HCT116 (cell line): Measurements from ENCODE around the gene ARFGAP3. TPM values are rescaled to one million over a fixed set of nuclear protein-coding genes. Genes with fewer than 3 reads are reported as not detected.
A peak's percentile ranks its signal among the peaks of the same experiment; 100 is the strongest.

ENCODE experiments used
- ATAC-seq: fragments of 200-7000 bp; cut with Tn5 transposase; 2 replicates; pipeline ENCODE4 v1.9.1; 2020; ENCODE audit warnings: mild to moderate bottlenecking, moderate library complexity
- BruUV-seq: library from RNA; stranded (reverse); fragments of 400-500 nt; replicated peaks from 2 replicates; lab custom pipeline; 2021; lab: Mats Ljungman, UMichigan
- CTCF ChIA-PET: fragments of 300-600 bp; sonication (Branson Sonifier 250); formaldehyde crosslinking; loops from one replicate; lab custom pipeline; 2021; ENCODE audit warnings: antibody characterized with exemption; lab: Charles Lee
- POLR2A ChIA-PET: fragments of 300-600, 350-600 bp; sonication (Branson Sonifier 250); formaldehyde crosslinking; loops from one replicate; lab custom pipeline; 2021; ENCODE audit warnings: antibody characterized with exemption; lab: Charles Lee
- RAD21 ChIA-PET, 2 experiments: fragments of 300-600 bp; sonication (Branson Sonifier 250); formaldehyde crosslinking; loops; one replicate each; lab custom pipeline; 2023; ENCODE audit warnings: low total read pairs in 2 of 2; ENCODE audit not compliant: uncharacterized antibody in 2 of 2, unreplicated experiment in 2 of 2, low non-redundant PET in 1 of 2; lab: Charles Lee
- DNase-seq: peaks from one replicate; pipeline ENCODE4 v3.0.0-alpha.2; 2010; ENCODE audit warnings: low read depth, low spot score
- H2AFZ ChIP-seq: fragments of 200-600 bp; shearing (Covaris generic), sonication (generic); 2 replicates; pipeline ENCODE4 v1.6.1; 2017; ENCODE audit warnings: low read depth, mixed run types, mixed read lengths, antibody characterized with exemption, low read length; ENCODE audit not compliant: poor library complexity, severe bottlenecking
- H3K27ac ChIP-seq: 2 replicates; pipeline ENCODE4 v1.5.1; 2012; ENCODE audit warnings: low read depth, low read length
- H3K27me3 ChIP-seq: fragments of 200-600 bp; sonication (generic); 2 replicates; pipeline ENCODE4 v1.6.1; 2016; ENCODE audit warnings: mixed run types, low read length, mixed read lengths; ENCODE audit not compliant: insufficient read depth
- H3K36me3 ChIP-seq, 2 experiments: fragments of 200-500 bp in 1 of 2; fragments of 200-600 bp in 1 of 2; sonication (Bioruptor generic) in 1 of 2; sonication (generic) in 1 of 2; 2 replicates each; pipeline versions ENCODE4 v1.5.1 to v1.6.1; 2014 to 2016; ENCODE audit warnings: low read length in 2 of 2, inconsistent platforms in 1 of 2, mixed read lengths in 1 of 2, mixed run types in 1 of 2; ENCODE audit not compliant: insufficient read depth in 2 of 2, control insufficient read depth in 1 of 2
- H3K4me1 ChIP-seq, 2 experiments: fragments of 200-600 bp in 1 of 2; sonication (generic) in 1 of 2; 2 replicates each; pipeline versions ENCODE4 v1.5.1 to v1.6.1; 2012 to 2017; ENCODE audit warnings: low read length in 2 of 2, inconsistent platforms in 1 of 2, mild to moderate bottlenecking in 1 of 2, mixed read lengths in 1 of 2, mixed run types in 1 of 2, moderate library complexity in 1 of 2; ENCODE audit not compliant: insufficient read depth in 2 of 2, control insufficient read depth in 1 of 2
- H3K4me2 ChIP-seq: fragments of 200-600 bp; sonication (generic); 2 replicates; pipeline ENCODE4 v1.6.1; 2017; ENCODE audit warnings: mixed run types, low read length, mixed read lengths
- H3K4me3 ChIP-seq, 2 experiments: fragments of 200-600 bp in 1 of 2; sonication (generic) in 1 of 2; replicated peaks in 1 of 2; 2 replicates each; pipeline ENCODE4 v1.5.1; 2011 to 2016; ENCODE audit warnings: low read length in 2 of 2, control low read depth in 1 of 2, low read depth in 1 of 2, mild to moderate bottlenecking in 1 of 2, mixed read lengths in 1 of 2, mixed run types in 1 of 2
- H3K79me2 ChIP-seq: fragments of 200-600 bp; sonication (generic); 2 replicates; pipeline ENCODE4 v1.6.1; 2017; ENCODE audit warnings: mild to moderate bottlenecking, mixed run types, low read length, moderate library complexity, mixed read lengths; ENCODE audit not compliant: insufficient read depth
- H3K9ac ChIP-seq: fragments of 200-600 bp; sonication (generic); 2 replicates; pipeline ENCODE4 v1.6.1; 2016; ENCODE audit warnings: low read length, mixed read lengths
- H3K9me2 ChIP-seq: fragments of 200-600 bp; sonication (generic), shearing (Covaris generic); 2 replicates; pipeline ENCODE4 v1.6.1; 2017; ENCODE audit warnings: mixed run types, mild to moderate bottlenecking, moderate library complexity; ENCODE audit not compliant: insufficient read depth
- H3K9me3 ChIP-seq, 2 experiments: fragments of 200-500 bp in 1 of 2; fragments of 200-600 bp in 1 of 2; sonication (Bioruptor generic) in 1 of 2; sonication (generic) in 1 of 2; 2 replicates each; pipeline ENCODE4 v1.6.1; 2014 to 2017; ENCODE audit warnings: low read length in 2 of 2, mixed read lengths in 2 of 2, inconsistent platforms in 1 of 2, low read depth in 1 of 2, mild to moderate bottlenecking in 1 of 2, mixed run types in 1 of 2, moderate library complexity in 1 of 2; ENCODE audit not compliant: control insufficient read depth in 1 of 2, insufficient read depth in 1 of 2
- H4K20me1 ChIP-seq: fragments of 200-600 bp; sonication (generic), shearing (Covaris generic); 2 replicates; pipeline ENCODE4 v1.6.1; 2017; ENCODE audit warnings: mixed run types, mild to moderate bottlenecking, moderate library complexity; ENCODE audit not compliant: insufficient read depth
- CEBPB ChIP-seq: IDR thresholded peaks from 2 replicates; pipeline ENCODE4 v1.6.1; 2012; ENCODE audit warnings: low read depth
- ELF1 ChIP-seq: IDR thresholded peaks from 2 replicates; pipeline ENCODE4 v1.6.1; 2012; ENCODE audit warnings: low read depth, borderline replicate concordance
- EZH2 ChIP-seq: fragments of 200-600 bp; sonication (generic); IDR thresholded peaks from 2 replicates; pipeline ENCODE4 v1.6.1; 2017; ENCODE audit warnings: antibody characterized with exemption, mixed run types
- EZH2phosphoT487 ChIP-seq: fragments of 200-600 bp; IDR thresholded peaks from 2 replicates; pipeline ENCODE4 v1.6.1; 2018; ENCODE audit warnings: antibody characterized with exemption, borderline replicate concordance
- FOSL1 ChIP-seq: IDR thresholded peaks from 2 replicates; pipeline ENCODE4 v1.6.1; 2012; ENCODE audit warnings: low read depth
- POLR2AphosphoS5 ChIP-seq: IDR thresholded peaks from 2 replicates; pipeline ENCODE4 v1.6.1; 2011; ENCODE audit warnings: mild to moderate bottlenecking, low read depth, low read length, moderate library complexity
- RAD21 ChIP-seq: IDR thresholded peaks from 2 replicates; pipeline ENCODE4 v1.6.1; 2012; ENCODE audit warnings: low read depth, mild to moderate bottlenecking
- SIN3A ChIP-seq: IDR thresholded peaks from 2 replicates; pipeline ENCODE4 v1.6.1; 2012; ENCODE audit warnings: low read depth
- SP1 ChIP-seq: IDR thresholded peaks from 2 replicates; pipeline ENCODE4 v1.6.1; 2012; ENCODE audit warnings: low read depth
- SRF ChIP-seq: IDR thresholded peaks from 2 replicates; pipeline ENCODE4 v1.6.1; 2012; ENCODE audit warnings: low read depth
- TCF7L2 ChIP-seq: IDR thresholded peaks from 2 replicates; pipeline ENCODE4 v1.7.0; 2011; ENCODE audit warnings: borderline replicate concordance, inconsistent platforms; ENCODE audit not compliant: insufficient read depth, insufficient read length; ENCODE audit errors: extremely low read depth
- YY1 ChIP-seq: IDR thresholded peaks from 2 replicates; pipeline ENCODE4 v1.6.1; 2011; ENCODE audit warnings: low read length, low read depth, moderate library complexity, mild to moderate bottlenecking; ENCODE audit not compliant: insufficient replicate concordance; ENCODE audit errors: extremely low read depth
- ZFX ChIP-seq: fragments of 450-650 bp; IDR thresholded peaks from 2 replicates; pipeline ENCODE4 v1.6.1; 2017
- ZNF274 ChIP-seq: fragments of 200-500 bp; sonication (Bioruptor generic); IDR thresholded peaks from 2 replicates; pipeline ENCODE4 v1.6.1; 2014; ENCODE audit warnings: mild to moderate bottlenecking, low read depth, low read length, inconsistent platforms
- intact Hi-C: fragments of 100-400 bp; cut with micrococcal nuclease; formaldehyde crosslinking; loops from 2 replicates; pipeline ENCODE4 v1.10.0; 2022
- total RNA-seq: library from RNA; stranded (reverse); gene quantifications from one replicate; pipeline ENCODE4 v1.2.1, GENCODE V29; 2021; ENCODE audit not compliant: unreplicated experiment
- TF ChIP-seq, protein P1 (sequence below): IDR thresholded peaks from 2 replicates; pipeline ENCODE4 v1.6.1; 2012
- TF ChIP-seq, protein P2 (sequence below), 3 experiments: fragments of 200-600 bp in 1 of 3; sonication (generic) in 1 of 3; IDR thresholded peaks in 2 of 3; conservative IDR thresholded peaks in 1 of 3; 2 replicates each; pipeline ENCODE4 v1.5.1; 2012 to 2017; ENCODE audit warnings: low read depth in 2 of 3, low read length in 2 of 3, antibody characterized with exemption in 1 of 3, borderline replicate concordance in 1 of 3, control low read depth in 1 of 3, mild to moderate bottlenecking in 1 of 3, mixed read lengths in 1 of 3, mixed run types in 1 of 3, moderate library complexity in 1 of 3; ENCODE audit not compliant: insufficient read depth in 1 of 3

The ARFGAP3 gene
- total RNA-seq, 1 experiment from 2014 or later: 15.4 TPM

DNA sequence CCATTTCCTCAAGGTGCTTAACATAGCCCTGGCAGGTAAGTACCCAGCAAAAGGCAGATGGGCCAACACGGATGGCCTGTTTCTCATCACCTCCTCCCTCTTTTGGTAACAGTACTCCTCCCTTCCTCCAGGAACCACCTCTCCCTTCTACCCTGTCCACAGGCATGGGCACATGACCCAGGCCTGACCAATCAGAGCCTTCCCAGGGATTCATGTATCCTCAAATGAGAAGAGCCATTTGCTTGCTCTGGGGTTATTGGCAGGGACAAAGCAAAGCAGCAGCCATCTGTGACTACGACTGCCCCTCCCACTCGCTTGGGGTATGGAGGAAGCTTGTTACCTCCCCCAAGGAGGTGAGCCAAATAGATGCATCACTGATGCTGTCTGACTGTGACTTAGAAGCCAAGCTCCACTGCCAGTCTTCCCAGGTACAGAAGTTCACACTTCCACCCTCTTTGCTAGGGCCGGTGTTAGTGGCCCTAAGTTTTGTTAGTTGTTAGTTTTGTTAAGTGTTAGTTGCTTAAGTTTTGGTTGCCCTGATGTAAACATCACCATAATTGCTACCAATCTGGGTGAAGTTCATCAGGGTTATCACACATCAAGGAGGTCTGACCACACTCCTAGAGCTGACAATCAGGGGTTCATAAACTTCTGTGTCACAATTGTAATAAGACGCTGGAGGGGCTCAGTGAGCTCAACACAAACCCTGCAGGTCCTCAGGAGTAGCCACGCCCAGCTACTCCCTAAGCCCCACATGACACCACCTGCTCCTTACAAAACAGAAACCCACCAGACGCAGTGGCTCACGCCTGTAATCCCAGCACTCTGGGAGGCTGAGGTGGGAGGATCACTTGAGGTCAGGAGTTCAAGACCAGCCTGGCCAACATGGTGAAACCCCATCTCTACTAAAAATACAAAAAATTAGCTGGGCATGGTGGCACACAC lies 57.3 kb downstream of the ARFGAP3 start:
- Histone ChIP-seq H3K4me2 (no peak overlapping the region), H3K9ac (no peak overlapping the region), H3K9me3 (no peaks in the 10 kb centered on the region), H4K20me1 (no peaks in the 10 kb centered on the region), H3K36me3 (peaks cover 2 to 3% of the 10 kb centered on the region in 2 experiments; a peak in 1 of 4 replicates), H2AFZ (no peak overlapping the region), H3K27me3 (no peaks in the 10 kb centered on the region), H3K27ac (no peak overlapping the region), H3K4me3 (no peak overlapping the region), H3K9me2 (no peaks in the 10 kb centered on the region), H3K4me1 (peaks cover 4 to 13% of the 10 kb centered on the region in 2 experiments; a peak in 3 of 4 replicates), H3K79me2 (no peaks in the 10 kb centered on the region)
- POLR2A ChIA-PET: no interaction called here
- 0 out of 2 replicates have a peak, but pooled peaks have one; percentile 38 for ATAC-seq
- intact Hi-C loops: no loop called here
- TF ChIP-seq RAD21 (no peak), ELF1 (no peak), SRF (no peak), YY1 (no peak), EZH2phosphoT487 (no peak), EZH2 (no peak), CEBPB (no peak), FOSL1 (no peak), TCF7L2 (no peak), SP1 (no peak), POLR2AphosphoS5 (no peak), ZNF274 (no peak), ZFX (no peak), SIN3A (no peak)
- TF ChIP-seq, protein P1, sequence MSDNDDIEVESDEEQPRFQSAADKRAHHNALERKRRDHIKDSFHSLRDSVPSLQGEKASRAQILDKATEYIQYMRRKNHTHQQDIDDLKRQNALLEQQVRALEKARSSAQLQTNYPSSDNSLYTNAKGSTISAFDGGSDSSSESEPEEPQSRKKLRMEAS: no peak
- TF ChIP-seq, protein P2, sequence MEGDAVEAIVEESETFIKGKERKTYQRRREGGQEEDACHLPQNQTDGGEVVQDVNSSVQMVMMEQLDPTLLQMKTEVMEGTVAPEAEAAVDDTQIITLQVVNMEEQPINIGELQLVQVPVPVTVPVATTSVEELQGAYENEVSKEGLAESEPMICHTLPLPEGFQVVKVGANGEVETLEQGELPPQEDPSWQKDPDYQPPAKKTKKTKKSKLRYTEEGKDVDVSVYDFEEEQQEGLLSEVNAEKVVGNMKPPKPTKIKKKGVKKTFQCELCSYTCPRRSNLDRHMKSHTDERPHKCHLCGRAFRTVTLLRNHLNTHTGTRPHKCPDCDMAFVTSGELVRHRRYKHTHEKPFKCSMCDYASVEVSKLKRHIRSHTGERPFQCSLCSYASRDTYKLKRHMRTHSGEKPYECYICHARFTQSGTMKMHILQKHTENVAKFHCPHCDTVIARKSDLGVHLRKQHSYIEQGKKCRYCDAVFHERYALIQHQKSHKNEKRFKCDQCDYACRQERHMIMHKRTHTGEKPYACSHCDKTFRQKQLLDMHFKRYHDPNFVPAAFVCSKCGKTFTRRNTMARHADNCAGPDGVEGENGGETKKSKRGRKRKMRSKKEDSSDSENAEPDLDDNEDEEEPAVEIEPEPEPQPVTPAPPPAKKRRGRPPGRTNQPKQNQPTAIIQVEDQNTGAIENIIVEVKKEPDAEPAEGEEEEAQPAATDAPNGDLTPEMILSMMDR (IDR thresholded peaks at IDR 0.05 in 2 of 3, conservative IDR thresholded peaks at IDR 0.05 in 1 of 3; ENCODE audit: borderline replicate concordance in 1 of 3, insufficient read depth in 1 of 3, low read depth in 2 of 3, low read length in 2 of 3): no peak
- DNase-seq: no peak
- no TSS peak for BruUV-seq
- RAD21 ChIA-PET: no interaction called here
- CTCF ChIA-PET: no interaction called here
